Measurements from ENCODE around the gene GPAT2.
"Not testable (repeated sequence)": the region's sequence is repeated elsewhere in the genome, so short reads cannot be mapped to it uniquely, and the experiment has no call there.

Gene GPAT2

DNA sequence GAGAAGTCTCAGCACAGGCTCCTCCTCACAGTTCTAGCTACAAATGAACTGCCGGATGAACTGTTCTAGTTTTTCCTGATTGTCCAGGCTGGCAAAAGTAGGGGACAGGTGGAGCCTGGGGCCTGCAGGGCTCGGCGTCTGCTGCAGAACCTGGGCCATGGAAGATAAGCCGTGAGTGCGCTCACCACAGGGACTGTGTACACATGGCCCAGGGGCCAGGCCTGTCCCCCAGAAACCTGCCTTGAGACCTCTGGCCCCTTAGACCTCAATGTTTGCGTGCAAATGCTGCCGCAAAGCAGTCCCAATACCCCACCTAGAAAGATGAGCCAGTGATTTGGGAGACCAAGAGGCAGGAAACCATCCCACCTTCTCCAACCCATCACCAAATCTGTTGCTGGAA lies 12.6 kb downstream of the GPAT2 start:
- DNase-seq, result not testable (repeated sequence)

DNA sequence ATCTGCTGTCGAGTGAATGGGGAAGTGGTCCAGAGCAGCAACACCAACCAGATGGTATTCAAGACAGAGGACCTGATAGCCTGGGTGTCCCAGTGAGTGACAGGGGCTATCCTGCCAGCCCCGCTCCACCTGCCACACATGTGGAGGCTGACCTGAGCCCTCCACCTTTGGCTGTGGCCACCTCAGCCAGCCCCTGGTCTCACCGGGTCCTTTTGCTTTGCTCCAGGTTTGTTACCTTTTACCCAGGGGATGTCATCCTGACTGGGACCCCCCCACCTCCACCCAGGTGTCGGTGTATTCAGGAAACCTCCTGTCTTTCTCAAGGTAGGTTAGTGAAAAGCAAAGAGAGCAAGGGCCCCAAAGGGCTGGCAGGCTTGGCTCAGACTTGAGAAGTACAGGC lies 13.6 kb downstream of the GPAT2 start:
- not testable (repeated sequence) for DNase-seq

DNA sequence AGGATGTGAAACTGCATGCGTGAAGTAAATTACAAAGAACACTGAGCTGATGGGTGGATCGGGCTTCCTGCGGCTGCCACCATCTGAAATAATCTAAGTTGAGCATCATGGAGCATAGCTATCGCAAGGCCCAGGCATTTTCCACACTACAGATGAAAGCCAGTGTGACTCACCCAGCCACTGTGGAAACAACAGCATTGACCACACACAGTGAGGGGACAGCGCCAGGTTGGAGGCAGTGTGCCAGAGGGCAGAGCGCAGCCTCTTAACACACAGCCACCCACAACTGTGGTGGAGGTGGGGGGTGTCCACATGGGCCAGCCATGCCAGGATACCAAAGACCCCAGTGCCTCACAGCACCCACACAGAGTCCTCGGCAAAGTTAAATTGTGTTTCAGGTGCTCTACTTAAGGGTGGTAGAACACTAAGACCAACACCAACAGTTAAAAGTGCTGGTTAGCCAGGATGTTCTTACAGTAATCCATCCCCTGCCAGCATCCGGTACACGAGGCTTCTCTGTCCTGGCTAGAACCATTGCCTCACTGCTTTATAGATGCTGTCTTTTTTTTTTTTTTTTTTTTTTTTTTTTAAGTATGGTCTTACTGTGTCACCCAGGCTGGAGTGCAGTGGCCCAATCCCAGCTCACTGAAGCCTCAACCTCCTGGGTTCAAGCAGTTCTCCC lies 14.7 kb downstream of the GPAT2 start:
- DNase-seq, result not testable (repeated sequence)

DNA sequence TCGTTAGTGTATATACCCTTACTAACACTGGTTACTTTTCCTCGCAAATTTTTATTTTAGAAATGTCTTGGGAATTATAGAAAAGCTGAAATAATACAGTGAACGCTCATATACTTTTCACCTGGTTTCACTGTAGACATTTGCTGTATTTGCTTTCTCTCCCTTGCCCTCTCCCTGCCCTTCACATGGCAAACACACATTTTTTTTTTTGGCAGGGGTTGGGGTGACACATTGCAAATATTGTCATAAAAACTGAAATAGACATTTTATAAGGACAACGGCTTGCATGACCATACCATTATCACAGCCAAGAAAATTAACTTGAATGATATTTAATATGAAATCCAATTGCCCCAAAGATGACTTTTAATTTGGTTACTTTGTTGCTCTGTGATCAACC lies 18.4 kb downstream of the GPAT2 start:
- not testable (repeated sequence) for DNase-seq

DNA sequence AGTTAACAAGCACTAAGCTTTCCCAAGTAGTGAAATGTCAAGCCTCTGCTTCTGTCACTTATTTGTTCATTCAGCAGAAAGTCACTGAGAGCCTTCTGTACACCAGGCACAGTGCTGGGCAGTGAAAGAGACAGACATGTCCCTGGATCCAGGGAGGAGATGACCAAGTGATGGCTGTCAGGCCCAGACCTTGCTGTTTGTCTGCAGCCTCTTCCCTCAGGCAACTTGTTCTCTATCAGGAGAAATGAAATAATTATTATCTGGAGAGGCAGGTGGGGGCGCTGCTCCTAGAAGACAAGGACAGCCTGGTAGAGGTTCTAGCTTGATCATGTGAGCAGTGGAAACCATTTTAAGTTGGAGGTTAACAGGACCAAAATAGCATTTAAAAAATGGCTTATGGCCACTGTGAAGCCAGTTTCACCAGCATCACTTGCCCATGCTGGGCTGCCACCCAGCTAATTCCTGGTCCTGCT lies 21.9 kb downstream of the GPAT2 start:
- DNase-seq, result not testable (repeated sequence)

DNA sequence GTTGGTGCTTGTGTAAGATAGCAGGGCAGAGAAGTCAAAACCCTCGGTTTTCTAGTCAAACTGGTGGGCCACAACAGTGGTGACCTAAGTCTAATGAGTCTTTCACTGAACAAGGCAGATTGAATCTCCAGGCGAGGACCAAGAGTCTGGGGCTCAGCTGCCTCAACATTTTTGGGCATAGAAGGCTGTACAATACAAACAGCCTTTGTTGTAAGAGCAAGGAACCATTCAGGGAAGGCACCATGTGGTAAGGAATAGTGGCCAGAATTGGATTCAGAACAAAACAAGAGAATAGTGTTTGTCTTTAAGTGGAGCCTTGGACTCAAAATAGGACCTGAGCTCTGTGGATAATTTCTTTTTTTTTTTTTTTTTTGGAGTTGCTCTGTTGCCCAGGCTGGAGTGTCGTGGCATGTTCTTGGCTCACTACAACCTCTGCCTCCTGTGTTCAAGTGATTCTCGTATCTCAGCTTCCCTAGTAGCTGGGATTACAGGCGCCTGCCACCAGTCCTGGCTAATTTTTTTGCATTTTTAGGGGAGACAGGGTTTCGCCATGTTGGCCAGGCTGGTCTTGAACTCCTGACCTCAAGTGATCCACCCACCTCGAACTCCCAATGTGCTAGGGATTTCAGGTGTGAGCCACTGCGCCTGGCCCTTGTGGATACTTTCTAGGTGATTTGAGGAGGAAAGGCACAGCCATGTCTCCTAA lies 22.5 kb downstream of the GPAT2 start:
- not testable (repeated sequence) for DNase-seq

DNA sequence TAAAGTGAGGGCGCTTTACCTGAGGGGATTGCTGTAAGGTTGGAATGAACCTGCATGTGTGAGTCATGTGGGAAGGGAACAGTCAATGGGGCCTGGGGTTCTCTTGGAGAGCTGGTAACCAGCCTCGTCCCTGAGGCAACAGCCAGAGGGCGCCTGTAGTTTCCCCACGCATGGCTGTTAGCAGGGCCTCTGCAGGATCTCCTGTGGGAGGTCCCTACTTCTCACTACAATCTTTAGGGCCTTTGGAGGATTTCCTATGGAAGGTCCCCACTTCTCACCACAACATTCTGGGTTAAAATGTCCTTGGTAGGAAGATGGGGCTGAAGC lies 23.6 kb downstream of the GPAT2 start:
- DNase-seq, result not testable (repeated sequence)

DNA sequence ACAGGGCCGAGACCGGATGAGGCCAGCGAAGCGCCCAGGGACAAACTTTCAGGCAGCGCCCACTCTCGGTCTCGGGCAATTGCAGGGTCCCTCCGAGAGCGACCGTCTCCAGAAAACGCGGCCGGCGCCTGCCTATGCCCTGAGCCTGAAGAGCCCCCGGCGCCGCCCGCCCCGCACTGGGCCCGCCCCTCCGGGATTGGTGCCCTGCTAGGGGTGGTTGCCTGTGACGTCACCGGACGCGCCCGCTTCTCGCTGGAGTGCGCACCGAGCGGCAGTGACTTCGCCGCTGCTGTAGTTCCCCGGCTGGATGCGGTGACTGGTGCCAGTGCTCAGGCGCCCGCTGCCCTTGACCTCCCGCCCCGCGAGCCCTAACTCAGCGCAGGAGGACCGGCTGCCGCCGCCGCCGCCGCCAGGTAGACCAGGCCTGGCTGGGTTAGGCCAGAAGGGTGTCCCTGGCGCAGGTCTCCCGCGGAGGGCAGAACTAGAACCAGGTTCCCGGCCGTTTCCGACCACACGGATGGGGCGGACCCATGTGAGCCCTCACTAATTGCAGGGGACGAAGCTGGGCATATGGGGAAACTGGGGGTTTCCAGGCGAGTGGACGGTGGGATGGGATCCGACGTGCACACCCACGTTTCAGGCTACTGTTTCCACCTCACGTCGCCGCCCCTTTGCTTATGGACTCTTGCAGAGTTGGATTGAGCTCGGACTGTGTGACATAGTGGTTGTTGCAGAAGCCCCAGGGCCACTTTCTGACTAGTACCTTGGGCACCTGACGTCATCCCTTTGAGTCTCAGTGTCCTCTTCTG lies 24.2 kb downstream of the GPAT2 start:
- DNase-seq, result not testable (repeated sequence)

DNA sequence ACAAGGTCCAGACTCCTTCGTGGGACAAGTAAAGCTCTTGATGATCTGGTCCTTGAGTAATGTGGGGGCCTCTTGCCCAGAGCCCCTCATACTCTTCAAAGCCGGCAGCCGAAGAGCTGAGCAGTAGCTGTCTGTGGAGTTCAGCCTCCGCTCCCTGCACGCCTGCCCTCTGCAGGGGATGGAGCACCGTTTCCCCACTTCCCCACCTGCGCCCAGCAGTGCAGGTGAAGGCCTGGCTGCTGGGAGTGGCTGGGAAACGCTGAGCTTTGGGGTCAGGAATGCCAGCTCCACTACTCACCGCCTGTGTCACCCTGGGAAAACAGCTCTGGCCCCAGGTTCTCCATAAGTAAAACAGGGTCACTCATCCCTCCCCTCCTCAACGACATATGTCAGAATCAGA lies 24.9 kb downstream of the GPAT2 start:
- not testable (repeated sequence) for DNase-seq

DNA sequence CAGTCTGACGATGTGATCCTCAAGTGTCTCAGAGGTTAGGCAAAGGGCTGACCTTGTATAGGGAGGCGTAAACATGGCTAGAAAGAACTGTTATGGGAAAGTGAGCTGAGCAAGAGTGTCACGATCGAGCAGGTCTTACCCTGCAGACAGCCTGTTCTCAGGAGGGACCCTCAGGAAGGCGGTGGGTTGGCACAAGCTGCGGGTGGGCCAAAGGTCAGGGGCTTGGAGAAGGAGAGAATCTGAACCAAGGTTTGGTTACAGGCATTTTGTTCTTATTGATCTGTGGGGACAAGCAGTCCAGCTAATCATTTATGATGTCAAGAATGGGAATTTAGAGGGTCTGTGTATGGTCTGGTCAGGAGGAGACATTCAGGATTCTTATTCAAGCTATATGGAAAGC lies 26.7 kb downstream of the GPAT2 start:
- not testable (repeated sequence) for DNase-seq

DNA sequence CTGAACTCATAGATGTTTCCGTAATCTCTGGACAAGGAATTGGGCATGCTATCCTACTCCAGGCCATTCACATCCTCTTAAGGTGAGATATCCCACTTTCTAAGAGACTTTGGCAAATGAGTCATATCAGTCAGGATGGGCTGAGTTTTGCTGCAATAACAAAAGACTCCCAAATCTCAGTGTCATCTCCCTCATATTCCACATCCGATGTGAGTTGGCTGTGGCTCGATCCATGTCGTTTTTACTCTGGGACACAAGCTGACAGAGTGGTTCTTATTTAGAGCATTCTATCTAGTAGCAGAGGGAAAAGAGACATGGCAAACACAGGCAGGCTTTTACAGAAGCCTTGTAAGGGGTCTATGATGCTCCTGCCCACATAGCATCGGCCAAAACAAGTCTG lies 28.5 kb downstream of the GPAT2 start:
- DNase-seq, result not testable (repeated sequence)

DNA sequence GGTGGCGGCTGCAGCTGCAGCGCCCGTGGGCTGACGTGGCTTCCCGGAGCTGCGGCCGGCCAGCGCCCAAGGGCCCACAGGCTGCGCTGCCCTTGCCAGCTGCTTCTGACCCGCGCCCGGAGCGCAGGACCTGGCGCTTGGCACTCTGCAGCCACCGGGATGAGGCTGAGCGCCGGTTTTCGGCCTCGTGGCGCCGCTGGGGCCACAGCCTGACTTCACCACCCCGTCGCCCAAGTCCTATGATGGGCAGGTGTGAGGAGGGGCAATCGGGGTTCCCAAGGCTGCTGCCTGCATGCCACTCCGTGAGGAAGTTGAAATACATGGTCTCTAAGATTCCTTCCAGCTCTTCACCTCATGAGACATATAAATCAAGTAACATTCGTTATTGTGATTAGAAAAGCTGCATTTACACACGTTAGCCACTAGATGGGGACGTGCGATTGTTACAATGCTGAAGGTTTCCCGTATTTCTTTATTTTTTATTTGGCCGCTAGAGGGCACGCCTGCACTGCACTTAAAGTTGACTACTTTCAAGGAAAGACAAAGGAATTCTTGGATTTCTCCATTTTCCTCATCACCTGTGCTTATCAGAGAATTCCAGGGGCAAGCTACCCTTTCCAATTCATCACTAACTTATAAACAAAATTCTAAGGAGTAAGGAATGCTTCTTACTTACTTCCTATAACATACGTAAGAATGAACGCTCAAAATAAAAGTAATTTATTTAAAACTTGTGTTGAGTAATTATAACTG lies 42.0 kb downstream of the GPAT2 start:
- not testable (repeated sequence) for DNase-seq

DNA sequence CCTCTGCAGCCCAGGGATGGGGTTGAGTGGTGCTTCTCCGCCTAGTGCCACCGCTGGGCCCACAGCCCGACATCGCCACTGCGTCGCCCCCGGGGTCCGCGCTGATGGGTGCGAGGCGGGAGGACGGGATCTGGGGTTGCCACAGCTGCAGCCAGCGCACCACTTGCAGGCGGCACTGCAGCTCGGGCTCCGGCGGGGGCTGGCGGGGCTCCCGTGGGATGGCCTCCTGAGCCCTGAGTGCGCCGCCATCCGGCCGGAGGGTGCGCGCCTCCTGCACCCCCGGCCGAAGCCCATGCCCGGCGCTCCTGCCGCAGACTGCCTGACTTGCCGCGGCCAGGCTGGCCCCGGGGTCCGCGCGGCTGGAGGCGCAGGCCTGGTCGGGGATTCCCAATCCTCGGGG lies 42.6 kb downstream of the GPAT2 start:
- not testable (repeated sequence) for DNase-seq

DNA sequence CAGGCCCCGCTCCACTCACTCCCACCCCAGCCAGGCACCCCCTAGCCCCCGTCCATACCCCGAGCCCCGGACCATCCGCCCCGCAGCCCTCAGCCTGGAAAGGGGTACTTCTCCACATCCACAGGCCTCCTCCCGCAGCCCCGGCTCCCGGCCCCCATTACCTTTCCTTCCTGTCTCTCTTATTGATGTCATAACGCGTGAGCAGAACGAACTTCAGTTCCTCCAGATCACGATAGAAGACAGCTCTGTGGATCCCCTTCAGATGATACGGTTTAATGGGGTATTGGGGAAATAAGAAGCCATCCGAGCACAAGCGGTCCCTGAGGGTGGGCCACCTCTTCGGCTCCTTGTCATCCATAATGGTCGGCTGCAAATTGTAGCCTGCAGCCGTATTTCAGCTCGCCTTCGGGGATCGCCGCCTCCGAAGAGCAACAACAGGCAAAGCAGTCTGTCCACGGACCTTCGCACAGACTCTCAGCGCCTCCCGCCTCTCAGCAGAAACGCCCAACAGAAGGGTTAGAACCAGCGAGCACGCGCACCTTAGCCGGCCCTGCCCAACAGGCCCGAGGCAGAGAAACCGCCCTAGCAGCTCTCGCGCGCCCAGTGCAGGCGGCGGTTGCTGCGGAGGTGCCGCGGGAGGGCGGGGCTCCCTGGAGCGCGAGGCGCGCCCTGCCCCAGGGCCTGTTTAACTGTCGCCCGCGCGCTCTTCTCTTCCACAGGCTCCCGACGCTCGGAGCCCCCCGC lies 43.2 kb downstream of the GPAT2 start, which contains the start of gene ANKRD36C:
Gene ANKRD36C (minus strand): TSS at position 474 of the 744 bp plus-strand sequence. CDS start 116 bp downstream, at position 358.
- DNase-seq, result not testable (repeated sequence)

DNA sequence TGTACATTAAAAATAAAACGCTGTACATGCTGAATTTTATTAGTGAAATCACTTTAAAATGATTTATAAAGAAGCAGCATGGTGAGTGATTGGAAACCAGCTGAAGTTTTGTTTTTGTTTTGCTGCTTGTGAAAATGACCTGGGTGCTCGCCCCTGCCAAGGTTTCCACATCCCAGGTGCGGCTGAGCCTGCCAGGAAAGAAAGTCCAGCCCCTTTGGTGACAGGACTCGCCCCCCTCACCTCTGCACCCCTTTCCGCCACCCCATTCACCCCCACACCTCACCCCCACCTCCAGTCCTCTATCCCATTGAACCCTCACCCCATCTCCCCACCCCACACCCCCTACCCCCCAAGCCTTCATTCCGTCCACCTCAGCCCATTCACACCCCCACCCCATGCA lies 43.8 kb downstream of the GPAT2 start:
- not testable (repeated sequence) for DNase-seq
